ENCODE measurements around the gene UBN2. TPM values are rescaled to one million over a fixed set of nuclear protein-coding genes. Genes with fewer than 3 reads are reported as not detected.

Gene UBN2
- total and polyA plus RNA-seq, 10 of the 15 experiments (the other 5 are each of a cell fraction or from before 2014, with no cell fraction given), result 0.27 to 8.5 (median 2.5) TPM

GRCh38 chr7:139284252-139284896, 53.3 kb downstream of the UBN2 start:
- Histone ChIP-seq H2AFZ (ENCODE audit: control insufficient read depth, low read depth, low read length) (no peak overlapping the region), H3K27ac (ENCODE audit: control insufficient read depth, insufficient read depth) (no peak overlapping the region), H3K9ac (ENCODE audit: control insufficient read depth, insufficient read depth, low read length) (no peak overlapping the region), H3K4me1 (ENCODE audit: control insufficient read depth, insufficient read depth, low read length) (no peaks in the 10 kb centered on the region), H3K27me3 (replicated peaks in 1 of 2; ENCODE audit: control insufficient read depth in 2 of 2, insufficient read depth in 2 of 2, low read length in 1 of 2) (no peaks in the 10 kb centered on the region), H3K9me3 (replicated peaks; ENCODE audit: control insufficient read depth, insufficient read depth, low read length) (no peaks in the 10 kb centered on the region), H3K4me2 (ENCODE audit: control insufficient read depth, insufficient read depth) (no peak overlapping the region), H3K36me3 (ENCODE audit: control insufficient read depth in 2 of 2, insufficient read depth in 2 of 2, low read length in 1 of 2) (peaks cover 0 to 2% of the 10 kb centered on the region in 2 experiments; a peak in 3 of 4 replicates), H3K79me2 (ENCODE audit: control insufficient read depth, insufficient read depth, low read length) (no peaks in the 10 kb centered on the region), H3K4me3 (no peak overlapping the region), H4K20me1 (ENCODE audit: control insufficient read depth, insufficient read depth) (no peaks in the 10 kb centered on the region)
- TF ChIP-seq RB1 (IDR thresholded peaks at IDR 0.05; ENCODE audit: borderline replicate concordance) (no peak), CEBPB (IDR thresholded peaks at IDR 0.05; ENCODE audit: borderline replicate concordance in 1 of 2, low read depth in 2 of 2, low read length in 2 of 2) (no peak), SMAD1 (IDR thresholded peaks at IDR 0.05; ENCODE audit: low read depth, partially characterized antibody) (no peak), KLF5 (IDR thresholded peaks at IDR 0.05; ENCODE audit: partially characterized antibody) (no peak)
- intact Hi-C loops (cut with micrococcal nuclease; ENCODE audit: unreplicated experiment), result no loop called here
- in situ Hi-C loops (cut with MboI), result no loop called here
- BruUV-seq (replicated peaks), result TSS peak; percentile 17
- 86% methylated on average over 5 of the region's 5 CpGs for WGBS (ENCODE audit: insufficient coverage, insufficient replicate concordance, low lambda C conversion rate, missing lambda C conversion rate)
- SMC1A ChIA-PET (ENCODE audit: uncharacterized antibody, unreplicated experiment), result interaction anchor here (0.8 kb wide), 1 partner anchor 10 kb away, joined by 5 read pairs; no protein-coding TSS in a partner anchor
- RAD21 ChIA-PET (ENCODE audit: unreplicated experiment), result no interaction called here
- CTCF ChIA-PET, result interaction anchor here (1.0 kb wide), 1 partner anchor 39 kb away, joined by 4 read pairs; no protein-coding TSS in a partner anchor
- peak; percentile 41; the same call in 2 of the 3 replicates for ATAC-seq
- no peak for FAIRE-seq
- no peak for DNase-seq (ENCODE audit: low read depth, low spot score)
- POLR2A ChIA-PET, result interaction anchor here (0.6 kb wide), 1 partner anchor 822 kb away, joined by 6 read pairs; no protein-coding TSS in a partner anchor

- intact Hi-C loops (cut with micrococcal nuclease; ENCODE audit: unreplicated experiment) (no loop called here), in situ Hi-C loops (cut with MboI) (no loop called here)
- SMC1A ChIA-PET (ENCODE audit: uncharacterized antibody, unreplicated experiment), result interaction anchor here (0.8 kb wide), 1 partner anchor 17 kb away, joined by 3 read pairs; no protein-coding TSS in a partner anchor
- 92% methylated on average over 6 of the region's 6 CpGs for WGBS (ENCODE audit: insufficient coverage, insufficient replicate concordance, low lambda C conversion rate, missing lambda C conversion rate)
- Histone ChIP-seq H4K20me1 (ENCODE audit: control insufficient read depth, insufficient read depth) (no peaks in the 10 kb centered on the region), H3K9ac (ENCODE audit: control insufficient read depth, insufficient read depth, low read length) (no peak overlapping the region), H3K4me1 (ENCODE audit: control insufficient read depth, insufficient read depth, low read length) (no peaks in the 10 kb centered on the region), H3K27me3 (replicated peaks in 1 of 2; ENCODE audit: control insufficient read depth in 2 of 2, insufficient read depth in 2 of 2, low read length in 1 of 2) (no peaks in the 10 kb centered on the region), H3K36me3 (ENCODE audit: control insufficient read depth in 2 of 2, insufficient read depth in 2 of 2, low read length in 1 of 2) (peaks cover 0 to 2% of the 10 kb centered on the region in 2 experiments; a peak in 3 of 4 replicates), H3K27ac (ENCODE audit: control insufficient read depth, insufficient read depth) (no peak overlapping the region), H3K9me3 (replicated peaks; ENCODE audit: control insufficient read depth, insufficient read depth, low read length) (no peaks in the 10 kb centered on the region), H3K4me3 (no peak overlapping the region), H2AFZ (ENCODE audit: control insufficient read depth, low read depth, low read length) (no peak overlapping the region), H3K79me2 (ENCODE audit: control insufficient read depth, insufficient read depth, low read length) (no peaks in the 10 kb centered on the region), H3K4me2 (ENCODE audit: control insufficient read depth, insufficient read depth) (no peak overlapping the region)
- RAD21 ChIA-PET (ENCODE audit: unreplicated experiment), result no interaction called here
- BruUV-seq (replicated peaks), result no TSS peak
- TF ChIP-seq HDAC6 (IDR thresholded peaks at IDR 0.05; ENCODE audit: unreplicated experiment) (no peak), NFYA (IDR thresholded peaks at IDR 0.05; ENCODE audit: borderline replicate concordance, low read depth, low read length) (no peak), CEBPZ (IDR thresholded peaks at IDR 0.05; ENCODE audit: low read depth, low read length) (no peak), DPF2 (IDR thresholded peaks at IDR 0.05) (no peak), CREB1 (IDR thresholded peaks at IDR 0.05; ENCODE audit: low read depth) (no peak), EZH2 (IDR thresholded peaks at IDR 0.05; ENCODE audit: borderline replicate concordance, control insufficient read depth, low read depth, low read length) (no peak), TCF12 (IDR thresholded peaks at IDR 0.05; ENCODE audit: low read depth, low read length) (no peak), IRF4 (IDR thresholded peaks at IDR 0.05; ENCODE audit: low read depth, low read length) (no peak)
- ATAC-seq (no peak), FAIRE-seq (no peak), DNase-seq (ENCODE audit: low read depth, low spot score) (no peak)
- CTCF ChIA-PET, result no interaction called here
- POLR2A ChIA-PET, result interaction anchor here (0.6 kb wide), 1 partner anchor 22 kb away, joined by 3 read pairs; no protein-coding TSS in a partner anchor
Observed at GRCh38 chr7:139286144-139286543, 55.1 kb downstream of the UBN2 start.
